CD14-positive monocyte (primary cell): Measurements from ENCODE around the gene RFX4. TPM values are rescaled to one million over a fixed set of nuclear protein-coding genes. Genes with fewer than 3 reads are reported as not detected.

Source experiments
- DNase-seq, 3 donors: peaks; one replicate each; pipeline ENCODE4 v3.0.0-alpha.2; 2011 to 2022
- H2AFZ ChIP-seq: 2 replicates; pipeline ENCODE4 v1.6.0; 2012; ENCODE audit warnings: mild to moderate bottlenecking, low read depth, low read length, inconsistent platforms; ENCODE audit not compliant: insufficient read depth, poor library complexity, severe bottlenecking
- H3K27ac ChIP-seq, 2 donors: 1 replicate in 1 of 2; 2 replicates in 1 of 2; pipeline ENCODE4 v1.5.1; 2012 to 2013; ENCODE audit warnings: low read length in 2 of 2, control low read depth in 1 of 2, inconsistent platforms in 1 of 2, low read depth in 1 of 2, mild to moderate bottlenecking in 1 of 2
- H3K27me3 ChIP-seq, 2 donors: one replicate each; pipeline versions ENCODE4 v1.6.0 to v1.6.1; 2011 to 2013; ENCODE audit warnings: low read length in 2 of 2; ENCODE audit not compliant: control insufficient read depth in 2 of 2, insufficient read depth in 2 of 2
- H3K36me3 ChIP-seq, 2 donors: replicated peaks in 1 of 2; 1 replicate in 1 of 2; 2 replicates in 1 of 2; pipeline versions ENCODE4 v1.5.1 to v1.6.1; 2012 to 2013; ENCODE audit warnings: low read length in 2 of 2, control low read depth in 1 of 2, inconsistent platforms in 1 of 2, mild to moderate bottlenecking in 1 of 2; ENCODE audit not compliant: insufficient read depth in 2 of 2, control insufficient read depth in 1 of 2
- H3K4me1 ChIP-seq, 2 donors: 1 replicate in 1 of 2; 2 replicates in 1 of 2; pipeline versions ENCODE4 v1.5.1 to v1.6.1; 2012 to 2013; ENCODE audit warnings: low read length in 2 of 2, control low read depth in 1 of 2, inconsistent platforms in 1 of 2, mild to moderate bottlenecking in 1 of 2, moderate library complexity in 1 of 2; ENCODE audit not compliant: insufficient read depth in 2 of 2, control insufficient read depth in 1 of 2
- H3K4me2 ChIP-seq: replicated peaks from 2 replicates; pipeline ENCODE3; 2012; ENCODE audit warnings: low read length, moderate library complexity, mild to moderate bottlenecking; ENCODE audit not compliant: poor library complexity, severe bottlenecking; ENCODE audit errors: extremely low read depth
- H3K4me3 ChIP-seq, 3 experiments: fragments of 200-600 bp in 1 of 3; sonication (generic) in 1 of 3; replicated peaks in 1 of 3; 1 replicate in 2 of 3; 2 replicates in 1 of 3; pipeline ENCODE4 v1.5.1; 2011 to 2013; ENCODE audit warnings: low read length in 3 of 3, mild to moderate bottlenecking in 3 of 3, control low read depth in 2 of 3, low read depth in 2 of 3, inconsistent platforms in 1 of 3, moderate library complexity in 1 of 3
- H3K79me2 ChIP-seq: 2 replicates; pipeline ENCODE4 v1.6.0; 2012; ENCODE audit warnings: mild to moderate bottlenecking, control low read depth, inconsistent platforms, low read length, moderate library complexity; ENCODE audit not compliant: insufficient read depth
- H3K9ac ChIP-seq: 2 replicates; pipeline ENCODE4 v1.6.0; 2017; ENCODE audit warnings: low read length, mild to moderate bottlenecking; ENCODE audit not compliant: insufficient read depth, poor library complexity, severe bottlenecking
- H3K9me3 ChIP-seq, 2 donors: replicated peaks in 1 of 2; 1 replicate in 1 of 2; 2 replicates in 1 of 2; pipeline versions ENCODE4 v1.5.1 to v1.6.1; 2012 to 2013; ENCODE audit warnings: low read length in 2 of 2, control low read depth in 1 of 2; ENCODE audit not compliant: control insufficient read depth in 1 of 2, insufficient read depth in 1 of 2
- H4K20me1 ChIP-seq: 2 replicates; pipeline ENCODE4 v1.6.0; 2012; ENCODE audit warnings: mild to moderate bottlenecking, low read length, control low read depth, moderate library complexity; ENCODE audit not compliant: insufficient read depth
- H3K27ac Mint-ChIP-seq, 7 donors: one replicate each; pipeline ENCODE4 v1.8.0; 2020; ENCODE audit warnings: mild to moderate bottlenecking in 7 of 7, mixed read lengths in 7 of 7, moderate library complexity in 6 of 7, inconsistent platforms in 2 of 7
- H3K27me3 Mint-ChIP-seq, 3 donors: one replicate each; pipeline ENCODE4 v1.8.0; 2021 to 2022; ENCODE audit warnings: low read depth in 3 of 3, mild to moderate bottlenecking in 3 of 3, mixed read lengths in 3 of 3, moderate library complexity in 3 of 3, inconsistent platforms in 1 of 3
- H3K36me3 Mint-ChIP-seq, 2 donors: one replicate each; pipeline ENCODE4 v1.8.0; 2020; ENCODE audit warnings: mixed read lengths in 2 of 2, inconsistent platforms in 1 of 2, mild to moderate bottlenecking in 1 of 2
- H3K4me1 Mint-ChIP-seq: one replicate; pipeline ENCODE4 v1.8.0; 2020; ENCODE audit warnings: mild to moderate bottlenecking, mixed read lengths
- H3K4me3 Mint-ChIP-seq, 2 donors: one replicate each; pipeline ENCODE4 v1.8.0; 2020; ENCODE audit warnings: mild to moderate bottlenecking in 2 of 2, mixed read lengths in 2 of 2, moderate library complexity in 1 of 2
- H3K9me3 Mint-ChIP-seq, 7 donors: one replicate each; pipeline ENCODE4 v1.8.0; 2020 to 2022; ENCODE audit warnings: mixed read lengths in 7 of 7, mild to moderate bottlenecking in 6 of 7, moderate library complexity in 6 of 7, inconsistent platforms in 2 of 7
- CTCF ChIP-seq: fragments of 200-600 bp; IDR thresholded peaks from one replicate; pipeline ENCODE4 v1.8.0; 2022; ENCODE audit warnings: antibody characterized with exemption, mild to moderate bottlenecking
- WGBS: methylation state at CpG from one replicate; pipeline ENCODE4 v1.1.5; 2013; ENCODE audit warnings: missing lambda C conversion rate; ENCODE audit not compliant: insufficient coverage; 5-methylcytosine and 5-hydroxymethylcytosine counted together
- intact Hi-C, 2 donors: fragments of 100-400 bp; cut with micrococcal nuclease; formaldehyde crosslinking; loops; one replicate each; pipeline versions ENCODE4 v1.15.0 to v1.15.1; 2023
- polyA plus RNA-seq, 3 donors: library from polyadenylated mRNA; depleted of rRNA in 1 of 3; unstranded in 2 of 3; stranded (reverse) in 1 of 3; fragments of 300-500 nt in 2 of 3; fragments of >200 nt in 1 of 3; fragmentation: Illumina TruSeq in 2 of 3; gene quantifications; 1 replicate in 2 of 3; 2 replicates in 1 of 3; pipeline ENCODE4 v1.2.3, GENCODE V29; 2012 to 2021

RFX4 gene
- polyA plus RNA-seq, 3 donors: not detected

GRCh38 chr12:106710143-106710893 lies 127.5 kb downstream of the RFX4 start:
- no peak for TF ChIP-seq CTCF
- intact Hi-C loops: no loop called here
- no peak for DNase-seq
- no peaks in the 10 kb centered on the region for H3K4me1 ChIP-seq
- Mint-ChIP-seq H3K9me3 (no peaks in the 10 kb centered on the region), H3K4me1 (no peaks in the 10 kb centered on the region), H3K27me3 (peaks cover 6 to 16% (median 8%) of the 10 kb centered on the region in 3 donors), H3K4me3 (no peak overlapping the region), H3K36me3 (no peaks in the 10 kb centered on the region), H3K27ac (no peak overlapping the region)
- H3K4me2 ChIP-seq: no peak overlapping the region
- no peaks in the 10 kb centered on the region for H3K9me3 ChIP-seq
- no peak overlapping the region for H3K27ac ChIP-seq
- no peaks in the 10 kb centered on the region for H3K36me3 ChIP-seq
- no peaks in the 10 kb centered on the region for H3K79me2 ChIP-seq
- H2AFZ ChIP-seq: no peak overlapping the region
- H3K27me3 ChIP-seq: peaks cover 3 to 25% of the 10 kb centered on the region in 2 donors
- H3K4me3 ChIP-seq: no peak overlapping the region
- no peak overlapping the region for H3K9ac ChIP-seq
- no peaks in the 10 kb centered on the region for H4K20me1 ChIP-seq
- 74% methylated on average over 5 of the region's 10 CpGs for WGBS

- H3K27ac ChIP-seq: no peak overlapping the region
- Mint-ChIP-seq H3K27me3 (peaks cover 6 to 17% (median 8%) of the 10 kb centered on the region in 3 donors), H3K27ac (no peak overlapping the region), H3K4me1 (no peaks in the 10 kb centered on the region), H3K36me3 (no peaks in the 10 kb centered on the region), H3K9me3 (no peaks in the 10 kb centered on the region), H3K4me3 (no peak overlapping the region)
- H3K27me3 ChIP-seq: peaks cover 3 to 25% of the 10 kb centered on the region in 2 donors
- DNase-seq: no peak
- no peaks in the 10 kb centered on the region for H3K36me3 ChIP-seq
- H3K4me1 ChIP-seq: no peaks in the 10 kb centered on the region
- no peaks in the 10 kb centered on the region for H3K79me2 ChIP-seq
- no peak overlapping the region for H3K9ac ChIP-seq
- no peak overlapping the region for H3K4me3 ChIP-seq
- no peaks in the 10 kb centered on the region for H4K20me1 ChIP-seq
- no peaks in the 10 kb centered on the region for H3K9me3 ChIP-seq
- TF ChIP-seq CTCF: no peak
- no peak overlapping the region for H2AFZ ChIP-seq
- intact Hi-C loops: no loop called here
- no peak overlapping the region for H3K4me2 ChIP-seq
- no CpG with 5 or more reads among the region's 3 CpGs for WGBS
Measured at GRCh38 chr12:106711316-106711715, 128.5 kb downstream of the RFX4 start.
